GM12878 (cell line): ENCODE measurements around the gene GFRA1. TPM values are rescaled to one million over a fixed set of nuclear protein-coding genes. Genes with fewer than 3 reads are reported as not detected.

Source experiments
- ATAC-seq: fragments of 200-7000 bp; cut with Tn5 transposase; 3 replicates; pipeline ENCODE4 v1.9.1; 2020; ENCODE audit warnings: mild to moderate bottlenecking, moderate library complexity
- BruUV-seq: library from RNA; stranded (reverse); fragments of 400-500 nt; replicated peaks from 2 replicates; lab custom pipeline; 2021; lab: Mats Ljungman, UMichigan
- CTCF ChIA-PET: fragments of 300-600 bp; sonication (Branson Sonifier 250); formaldehyde crosslinking; extraction: SDS; loops from one replicate; lab custom pipeline; 2021; ENCODE audit warnings: inconsistent platforms; lab: Yijun Ruan, JAX
- POLR2A ChIA-PET: fragments of 350-600 bp; formaldehyde crosslinking; extraction: SDS; loops from one replicate; lab custom pipeline; 2021; ENCODE audit warnings: inconsistent platforms; lab: Charles Lee
- RAD21 ChIA-PET: fragments of 300-600 bp; sonication (Branson Sonifier 250); formaldehyde crosslinking; loops from one replicate; lab custom pipeline; 2023; ENCODE audit warnings: antibody characterized with exemption; ENCODE audit not compliant: unreplicated experiment; lab: Charles Lee
- SMC1A ChIA-PET: fragments of 300-600 bp; sonication (Branson Sonifier 250); formaldehyde crosslinking; loops from one replicate; lab custom pipeline; 2023; ENCODE audit not compliant: unreplicated experiment, uncharacterized antibody; lab: Charles Lee
- DNase-seq: peaks from one replicate; pipeline ENCODE4 v3.0.0-alpha.2; 2011; ENCODE audit warnings: low read depth, low spot score
- FAIRE-seq: peaks from 3 replicates; lab custom pipeline; 2011; peaks lifted over from hg19 to GRCh38; lab: Jason Lieb, UNC
- H2AFZ ChIP-seq: 2 replicates; pipeline ENCODE4 v1.6.0; 2011; ENCODE audit warnings: low read depth, low read length, control low read depth; ENCODE audit not compliant: control insufficient read depth
- H3K27ac ChIP-seq: 2 replicates; pipeline ENCODE4 v1.5.1; 2011; ENCODE audit warnings: control low read depth; ENCODE audit not compliant: control insufficient read depth, insufficient read depth
- H3K27me3 ChIP-seq, 2 experiments: replicated peaks in 1 of 2; 2 replicates each; pipeline versions ENCODE4 v1.6.0 to v1.6.1; 2011; ENCODE audit warnings: low read length in 1 of 2; ENCODE audit not compliant: control insufficient read depth in 2 of 2, insufficient read depth in 2 of 2
- H3K36me3 ChIP-seq, 2 experiments: 2 replicates each; pipeline ENCODE4 v1.5.1; 2011; ENCODE audit warnings: low read length in 1 of 2; ENCODE audit not compliant: control insufficient read depth in 2 of 2, insufficient read depth in 2 of 2
- H3K4me1 ChIP-seq: 2 replicates; pipeline ENCODE4 v1.6.1; 2011; ENCODE audit warnings: mild to moderate bottlenecking, low read length, moderate library complexity, mixed read lengths; ENCODE audit not compliant: control insufficient read depth, insufficient read depth
- H3K4me2 ChIP-seq: 2 replicates; pipeline ENCODE4 v1.6.0; 2011; ENCODE audit warnings: control low read depth; ENCODE audit not compliant: control insufficient read depth, insufficient read depth
- H3K4me3 ChIP-seq: fragments of 200-600 bp; sonication (generic); 2 replicates; pipeline ENCODE4 v1.5.1; 2016
- H3K79me2 ChIP-seq: 2 replicates; pipeline ENCODE4 v1.6.0; 2011; ENCODE audit warnings: low read length; ENCODE audit not compliant: control insufficient read depth, insufficient read depth
- H3K9ac ChIP-seq: 2 replicates; pipeline ENCODE4 v1.8.0; 2011; ENCODE audit warnings: low read length, control low read depth, mixed read lengths; ENCODE audit not compliant: control insufficient read depth, insufficient read depth
- H3K9me3 ChIP-seq: replicated peaks from 3 replicates; pipeline ENCODE4 v1.5.1; 2011; ENCODE audit warnings: mild to moderate bottlenecking, low read length; ENCODE audit not compliant: control insufficient read depth, insufficient read depth
- H4K20me1 ChIP-seq: 2 replicates; pipeline ENCODE4 v1.6.0; 2011; ENCODE audit not compliant: control insufficient read depth, insufficient read depth
- CBFB ChIP-seq: IDR thresholded peaks from 2 replicates; pipeline ENCODE4 v1.6.1; 2016; ENCODE audit warnings: antibody characterized with exemption, low read depth
- ESRRA ChIP-seq: IDR thresholded peaks from 2 replicates; pipeline ENCODE4 v1.6.1; 2012; ENCODE audit warnings: mild to moderate bottlenecking, low read length, improper control_type of control experiment
- HSF1 ChIP-seq: fragments of 150-350 bp; IDR thresholded peaks from 2 replicates; pipeline ENCODE4 v1.6.1; 2014; ENCODE audit warnings: mild to moderate bottlenecking, low read depth, low read length
- IRF5 ChIP-seq: fragments of 450-650 bp; IDR thresholded peaks from 2 replicates; pipeline ENCODE4 v1.6.1; 2017; ENCODE audit warnings: borderline replicate concordance
- MTA2 ChIP-seq: fragments of 450-650 bp; IDR thresholded peaks from 2 replicates; pipeline ENCODE4 v1.6.1; 2016; ENCODE audit warnings: low read depth, mild to moderate bottlenecking, moderate library complexity
- NR2F1 ChIP-seq: fragments of 450-650 bp; conservative IDR thresholded peaks from 2 replicates; pipeline ENCODE4 v1.6.1; 2017; ENCODE audit warnings: mild to moderate bottlenecking
- RAD21 ChIP-seq: IDR thresholded peaks from 2 replicates; pipeline ENCODE4 v1.6.1; 2011; ENCODE audit warnings: mild to moderate bottlenecking, low read depth, low read length, moderate library complexity; ENCODE audit not compliant: insufficient read depth
- RB1 ChIP-seq: fragments of 450-650 bp; formaldehyde crosslinking; IDR thresholded peaks from 2 replicates; pipeline ENCODE4 v1.6.1; 2017; ENCODE audit warnings: mild to moderate bottlenecking, borderline replicate concordance
- SREBF1 ChIP-seq: IDR thresholded peaks from 2 replicates; pipeline ENCODE4 v1.6.1; 2012; ENCODE audit warnings: mild to moderate bottlenecking, low read length
- TARDBP ChIP-seq: IDR thresholded peaks from 2 replicates; pipeline ENCODE4 v1.6.1; 2016; ENCODE audit warnings: borderline replicate concordance
- YBX1 ChIP-seq: fragments of 450-650 bp; IDR thresholded peaks from 2 replicates; pipeline ENCODE4 v1.6.1; 2016; ENCODE audit warnings: antibody characterized with exemption
- ZNF622 ChIP-seq: fragments of 450-650 bp; IDR thresholded peaks from 2 replicates; pipeline ENCODE4 v1.6.1; 2017; ENCODE audit warnings: mild to moderate bottlenecking, inconsistent platforms
- WGBS: methylation state at CpG from one replicate; pipeline ENCODE4 v1.1.6; 2016; ENCODE audit warnings: low lambda C conversion rate; ENCODE audit not compliant: insufficient replicate concordance, insufficient coverage; ENCODE audit errors: missing lambda C conversion rate; 5-methylcytosine and 5-hydroxymethylcytosine counted together
- in situ Hi-C: fragments of 300-500 bp; cut with MboI; formaldehyde crosslinking; loops from 9 replicates; pipeline ENCODE4 v1.14.3; 2018; ENCODE audit warnings: mixed read lengths
- intact Hi-C: fragments of 100-400 bp; cut with micrococcal nuclease; formaldehyde crosslinking; loops from one replicate; pipeline ENCODE4 v1.14.2; 2022; ENCODE audit not compliant: unreplicated experiment
- polyA plus RNA-seq, 11 experiments: library from polyadenylated mRNA; depleted of rRNA in 4 of 11; unstranded in 6 of 11; stranded (reverse) in 5 of 11; fragments of >200 nt; fragmentation: Nextera tagmentation in 4 of 11; fragmentation: Illumina TruSeq in 1 of 11; extraction: Ambion mirVana in 4 of 11; extraction: Trizol in 1 of 11; gene quantifications; 1 replicate in 1 of 11; 2 replicates in 10 of 11; pipeline versions ENCODE4 v1.2.1 to v1.2.3, GENCODE V29; 2011 to 2016; ENCODE audit warnings: inconsistent platforms in 2 of 11, missing spikeins in 2 of 11, low read depth in 1 of 11
- total RNA-seq, 4 experiments: library from RNA; depleted of rRNA in 3 of 4; stranded (reverse); fragments of >200 nt in 3 of 4; fragmentation: Illumina TruSeq in 1 of 4; extraction: Trizol in 1 of 4; gene quantifications; 2 replicates each; pipeline versions ENCODE4 v1.2.1 to v1.2.3, GENCODE V29; 2013 to 2021
- TF ChIP-seq, protein P1 (sequence below): fragments of 450-650 bp; formaldehyde crosslinking; IDR thresholded peaks from 2 replicates; pipeline ENCODE4 v1.4.0; 2020; ENCODE audit warnings: mild to moderate bottlenecking, moderate library complexity

Gene GFRA1
- total and polyA plus RNA-seq, 10 of the 15 experiments (the other 5 are each of a cell fraction or from before 2014, with no cell fraction given): 0.05 to 0.19 TPM; not detected in 8

GRCh38 chr10:116041948-116042347 lies 231.1 kb downstream of the GFRA1 start:
- H3K9ac ChIP-seq: no peak overlapping the region
- SMC1A ChIA-PET: no interaction called here

GRCh38 chr10:116039612-116040011 lies 233.4 kb downstream of the GFRA1 start:
- DNase-seq (no peak), ATAC-seq (no peak), FAIRE-seq (no peak)
- Histone ChIP-seq H3K9me3 (no peaks in the 10 kb centered on the region), H3K4me2 (no peak overlapping the region), H3K27ac (no peak overlapping the region), H3K4me3 (no peak overlapping the region), H3K36me3 (no peaks in the 10 kb centered on the region), H4K20me1 (no peaks in the 10 kb centered on the region), H3K79me2 (no peaks in the 10 kb centered on the region), H2AFZ (no peak overlapping the region), H3K9ac (no peak overlapping the region), H3K4me1 (no peaks in the 10 kb centered on the region), H3K27me3 (no peaks in the 10 kb centered on the region)
- CTCF ChIA-PET: no interaction called here
- POLR2A ChIA-PET: no interaction called here
- no TSS peak for BruUV-seq
- intact Hi-C loops (no loop called here), in situ Hi-C loops (no loop called here)
- TF ChIP-seq, protein P1, sequence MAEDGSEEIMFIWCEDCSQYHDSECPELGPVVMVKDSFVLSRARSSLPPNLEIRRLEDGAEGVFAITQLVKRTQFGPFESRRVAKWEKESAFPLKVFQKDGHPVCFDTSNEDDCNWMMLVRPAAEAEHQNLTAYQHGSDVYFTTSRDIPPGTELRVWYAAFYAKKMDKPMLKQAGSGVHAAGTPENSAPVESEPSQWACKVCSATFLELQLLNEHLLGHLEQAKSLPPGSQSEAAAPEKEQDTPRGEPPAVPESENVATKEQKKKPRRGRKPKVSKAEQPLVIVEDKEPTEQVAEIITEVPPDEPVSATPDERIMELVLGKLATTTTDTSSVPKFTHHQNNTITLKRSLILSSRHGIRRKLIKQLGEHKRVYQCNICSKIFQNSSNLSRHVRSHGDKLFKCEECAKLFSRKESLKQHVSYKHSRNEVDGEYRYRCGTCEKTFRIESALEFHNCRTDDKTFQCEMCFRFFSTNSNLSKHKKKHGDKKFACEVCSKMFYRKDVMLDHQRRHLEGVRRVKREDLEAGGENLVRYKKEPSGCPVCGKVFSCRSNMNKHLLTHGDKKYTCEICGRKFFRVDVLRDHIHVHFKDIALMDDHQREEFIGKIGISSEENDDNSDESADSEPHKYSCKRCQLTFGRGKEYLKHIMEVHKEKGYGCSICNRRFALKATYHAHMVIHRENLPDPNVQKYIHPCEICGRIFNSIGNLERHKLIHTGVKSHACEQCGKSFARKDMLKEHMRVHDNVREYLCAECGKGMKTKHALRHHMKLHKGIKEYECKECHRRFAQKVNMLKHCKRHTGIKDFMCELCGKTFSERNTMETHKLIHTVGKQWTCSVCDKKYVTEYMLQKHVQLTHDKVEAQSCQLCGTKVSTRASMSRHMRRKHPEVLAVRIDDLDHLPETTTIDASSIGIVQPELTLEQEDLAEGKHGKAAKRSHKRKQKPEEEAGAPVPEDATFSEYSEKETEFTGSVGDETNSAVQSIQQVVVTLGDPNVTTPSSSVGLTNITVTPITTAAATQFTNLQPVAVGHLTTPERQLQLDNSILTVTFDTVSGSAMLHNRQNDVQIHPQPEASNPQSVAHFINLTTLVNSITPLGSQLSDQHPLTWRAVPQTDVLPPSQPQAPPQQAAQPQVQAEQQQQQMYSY (CRISPR knock-in tag): no peak
- TF ChIP-seq HSF1 (no peak), ZNF622 (no peak), NR2F1 (no peak), CBFB (no peak)
- SMC1A ChIA-PET: interaction anchor here (0.8 kb wide), 1 partner anchor 37 kb away, joined by 3 read pairs; no protein-coding TSS in a partner anchor
- WGBS: 44% methylated on average over 6 of the region's 6 CpGs
- RAD21 ChIA-PET: no interaction called here

More at GRCh38 chr10:116041948-116042347, 231.1 kb downstream of the GFRA1 start:
- POLR2A ChIA-PET: no interaction called here
- intact Hi-C loops: no loop called here
- no peak overlapping the region for H2AFZ ChIP-seq
- BruUV-seq: no TSS peak
- 4% methylated on average over 4 of the region's 4 CpGs for WGBS
- H3K27me3 ChIP-seq: no peaks in the 10 kb centered on the region
- H3K4me1 ChIP-seq: no peaks in the 10 kb centered on the region
- no peak overlapping the region for H3K27ac ChIP-seq
- no peak overlapping the region for H3K4me3 ChIP-seq
- ATAC-seq (no peak), DNase-seq (no peak), FAIRE-seq (no peak)
- H3K79me2 ChIP-seq: no peaks in the 10 kb centered on the region
- TF ChIP-seq RAD21 (no peak), TARDBP (no peak), SREBF1 (no peak), RB1 (no peak), YBX1 (no peak), ESRRA (no peak), IRF5 (no peak), MTA2 (no peak)
- TF ChIP-seq, all 136 proteins: peak for 0
- CTCF ChIA-PET: no interaction called here
- in situ Hi-C loops: no loop called here
- RAD21 ChIA-PET: no interaction called here
- no peaks in the 10 kb centered on the region for H3K9me3 ChIP-seq
- no peaks in the 10 kb centered on the region for H4K20me1 ChIP-seq
- no peaks in the 10 kb centered on the region for H3K36me3 ChIP-seq
- no peak overlapping the region for H3K4me2 ChIP-seq
